Cardiac muscle cell (in vitro differentiated cells and primary cell): Measurements from ENCODE around the gene TUBB4B. TPM values are rescaled to one million over a fixed set of nuclear protein-coding genes. Genes with fewer than 3 reads are reported as not detected.
"Not testable (repeated sequence)": the region's sequence is repeated elsewhere in the genome, so short reads cannot be mapped to it uniquely, and the experiment has no call there.

Source experiments
- DNase-seq, 2 donors: peaks; one replicate each; pipeline versions ENCODE4 v3.0.0 to v3.0.0-alpha.2; 2010 to 2017; ENCODE audit warnings: low read depth in 1 of 2, low spot score in 1 of 2
- H3K27ac ChIP-seq: fragments of 200-600 bp; sonication (generic); 2 replicates; pipeline ENCODE4 v1.5.1; 2016
- H3K27me3 ChIP-seq: fragments of 200-600 bp; sonication (generic); 2 replicates; pipeline ENCODE4 v1.6.0; 2016; ENCODE audit warnings: control low read depth
- H3K36me3 ChIP-seq: fragments of 200-600 bp; sonication (generic); 2 replicates; pipeline ENCODE4 v1.5.1; 2016; ENCODE audit warnings: control low read depth
- H3K4me1 ChIP-seq: fragments of 200-600 bp; sonication (generic); 2 replicates; pipeline ENCODE4 v1.8.1; 2017; ENCODE audit warnings: low read depth, mild to moderate bottlenecking, mixed run types
- H3K4me3 ChIP-seq: fragments of 200-600 bp; sonication (generic); 2 replicates; pipeline ENCODE4 v1.5.1; 2016; ENCODE audit warnings: mild to moderate bottlenecking
- H3K9me3 ChIP-seq: fragments of 200-600 bp; sonication (generic); 2 replicates; pipeline ENCODE4 v1.5.1; 2017; ENCODE audit warnings: low read depth, mild to moderate bottlenecking, control low read depth
- polyA plus RNA-seq: library from polyadenylated mRNA; unstranded; fragments of >200 nt; fragmentation: Nextera tagmentation; extraction: Ambion mirVana; gene quantifications from 2 replicates; pipeline ENCODE4 v1.2.1, GENCODE V29; 2016
- total RNA-seq: library from RNA; depleted of rRNA; stranded (reverse); fragments of >200 nt; gene quantifications from 2 replicates; pipeline ENCODE4 v1.2.3, GENCODE V29; 2016
- TF ChIP-seq, protein P1 (sequence below): IDR thresholded peaks from 2 replicates; pipeline ENCODE4 v1.5.1; 2012; ENCODE audit warnings: low read depth, mild to moderate bottlenecking, low read length

TUBB4B gene
- total and polyA plus RNA-seq, 2 experiments from 2014 or later: 540 to 745 TPM

DNA sequence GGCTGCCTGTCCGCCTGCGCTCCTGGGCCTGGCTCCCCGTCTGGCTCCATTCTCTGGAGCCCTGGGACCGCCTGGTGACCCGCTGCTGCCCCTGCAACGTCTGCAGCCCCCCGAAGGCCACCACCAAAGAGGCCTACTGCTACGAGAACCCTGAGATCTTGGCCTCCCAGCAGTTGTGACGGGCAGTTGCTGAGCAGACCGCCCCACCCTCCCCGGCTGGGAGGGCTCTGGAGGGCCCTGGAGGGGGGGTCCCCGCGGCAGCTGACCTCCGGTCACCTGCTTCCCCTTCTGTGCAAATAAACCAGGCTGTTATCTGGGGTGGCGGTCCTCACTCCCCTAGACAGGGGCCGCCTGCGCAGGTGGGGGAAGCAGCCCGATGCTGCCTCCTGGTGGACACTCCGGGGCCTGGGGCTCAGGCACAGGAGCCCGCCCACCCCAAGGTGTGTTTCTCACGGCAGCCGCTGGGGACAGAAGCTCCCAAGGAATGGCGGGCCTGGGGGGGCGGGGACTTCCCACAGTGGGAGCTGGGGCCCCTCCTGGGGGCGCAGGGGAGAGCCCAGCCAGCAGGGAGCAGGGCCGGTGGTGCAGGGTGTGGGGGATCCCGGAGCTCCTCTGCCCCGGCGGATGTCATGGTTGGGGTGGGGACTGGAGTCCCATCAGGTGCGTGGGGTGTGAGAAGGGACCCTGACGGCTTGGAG lies 4.7 kb upstream of the TUBB4B start:
- DNase-seq: peak; percentile 80 to 96
- H3K36me3 ChIP-seq: no peaks in the 10 kb centered on the region
- no peaks in the 10 kb centered on the region for H3K9me3 ChIP-seq
- peak overlapping the region; percentile 32 for H3K27ac ChIP-seq
- no peaks in the 10 kb centered on the region for H3K27me3 ChIP-seq
- TF ChIP-seq, protein P1, sequence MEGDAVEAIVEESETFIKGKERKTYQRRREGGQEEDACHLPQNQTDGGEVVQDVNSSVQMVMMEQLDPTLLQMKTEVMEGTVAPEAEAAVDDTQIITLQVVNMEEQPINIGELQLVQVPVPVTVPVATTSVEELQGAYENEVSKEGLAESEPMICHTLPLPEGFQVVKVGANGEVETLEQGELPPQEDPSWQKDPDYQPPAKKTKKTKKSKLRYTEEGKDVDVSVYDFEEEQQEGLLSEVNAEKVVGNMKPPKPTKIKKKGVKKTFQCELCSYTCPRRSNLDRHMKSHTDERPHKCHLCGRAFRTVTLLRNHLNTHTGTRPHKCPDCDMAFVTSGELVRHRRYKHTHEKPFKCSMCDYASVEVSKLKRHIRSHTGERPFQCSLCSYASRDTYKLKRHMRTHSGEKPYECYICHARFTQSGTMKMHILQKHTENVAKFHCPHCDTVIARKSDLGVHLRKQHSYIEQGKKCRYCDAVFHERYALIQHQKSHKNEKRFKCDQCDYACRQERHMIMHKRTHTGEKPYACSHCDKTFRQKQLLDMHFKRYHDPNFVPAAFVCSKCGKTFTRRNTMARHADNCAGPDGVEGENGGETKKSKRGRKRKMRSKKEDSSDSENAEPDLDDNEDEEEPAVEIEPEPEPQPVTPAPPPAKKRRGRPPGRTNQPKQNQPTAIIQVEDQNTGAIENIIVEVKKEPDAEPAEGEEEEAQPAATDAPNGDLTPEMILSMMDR: peak; percentile 97
- peaks cover 14% of the 10 kb centered on the region for H3K4me1 ChIP-seq
- no peak overlapping the region for H3K4me3 ChIP-seq

DNA sequence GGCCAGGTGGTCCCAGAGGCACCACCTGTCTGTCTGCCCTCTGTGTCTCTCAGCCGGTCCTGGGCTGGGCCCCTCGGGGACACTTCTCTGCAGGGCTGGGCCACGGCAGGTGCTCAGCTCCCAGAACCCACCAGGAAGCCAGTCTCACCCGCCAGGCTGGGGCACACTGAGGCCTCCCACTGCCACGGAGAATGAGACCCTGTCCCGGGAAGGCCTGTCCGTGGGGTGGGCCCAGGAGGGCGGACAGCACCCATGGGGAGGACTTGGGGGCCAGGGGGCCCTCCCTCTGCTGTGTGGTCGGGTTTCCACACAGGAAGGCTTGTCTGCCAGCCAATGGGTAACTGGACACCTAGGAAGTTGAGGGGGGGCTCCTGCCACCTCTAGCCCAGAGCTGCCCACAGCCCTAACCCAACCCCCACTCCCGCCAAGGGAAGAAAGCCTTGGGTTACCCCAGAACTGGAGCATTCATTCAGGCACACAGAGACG lies 4.1 kb upstream of the TUBB4B start:
- no peaks in the 10 kb centered on the region for H3K9me3 ChIP-seq
- H3K4me3 ChIP-seq: no peak overlapping the region
- DNase-seq: no peak
- peaks cover 15% of the 10 kb centered on the region for H3K4me1 ChIP-seq
- TF ChIP-seq, protein P1: no peak
- H3K27ac ChIP-seq: peak overlapping the region; percentile 11
- peaks cover 1% of the 10 kb centered on the region for H3K36me3 ChIP-seq
- H3K27me3 ChIP-seq: no peaks in the 10 kb centered on the region

DNA sequence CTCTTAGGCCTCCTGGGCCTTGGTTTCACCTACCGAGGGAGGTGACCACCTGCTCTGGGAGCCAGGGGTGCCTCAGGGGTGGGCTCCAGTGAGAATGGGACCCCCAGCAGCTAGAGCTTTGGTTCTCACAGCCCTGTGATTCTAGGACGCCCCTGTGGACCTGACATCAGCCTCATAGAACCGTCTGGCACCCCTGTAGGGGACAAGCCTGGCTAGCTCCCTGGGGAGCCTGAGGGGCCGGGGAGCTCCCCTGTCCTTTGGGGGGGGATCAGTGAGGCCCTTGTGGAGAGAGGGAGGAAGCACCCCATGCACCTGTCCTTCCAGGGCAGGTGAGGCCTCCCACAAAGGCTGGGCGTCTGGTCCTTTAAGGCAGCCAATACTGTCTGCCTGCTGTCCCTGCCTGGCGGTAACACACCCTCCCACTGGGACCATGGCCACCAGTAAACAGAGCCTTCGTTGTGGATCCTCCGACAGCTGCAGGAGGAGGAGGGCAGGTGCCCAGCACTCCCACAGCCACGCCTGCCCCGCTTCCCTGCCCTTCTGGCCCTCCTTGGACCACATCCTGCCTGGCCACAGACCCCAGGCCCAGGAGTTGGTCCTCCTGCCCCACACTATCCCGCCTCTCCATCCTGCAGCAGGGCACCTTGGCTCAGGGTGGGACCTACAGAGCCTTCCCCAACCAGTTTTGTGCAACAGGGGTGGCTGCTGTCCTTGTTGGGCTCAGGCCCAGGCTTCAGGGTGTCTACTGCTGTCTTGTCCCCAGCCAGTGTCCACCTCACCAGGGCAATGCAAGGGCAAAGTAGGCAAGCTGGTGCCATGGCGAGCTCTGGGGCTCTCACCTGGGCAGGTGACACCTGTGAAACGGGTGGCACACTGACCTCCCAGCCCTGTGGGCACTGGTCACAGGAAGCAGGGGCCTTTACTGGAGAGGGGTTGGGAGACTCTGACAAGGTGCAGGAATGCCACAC lies 3.0 kb upstream of the TUBB4B start:
- TF ChIP-seq, protein P1: no peak
- H3K4me3 ChIP-seq: no peak overlapping the region
- no peak for DNase-seq
- H3K4me1 ChIP-seq: peaks cover 24% of the 10 kb centered on the region
- H3K27me3 ChIP-seq: no peaks in the 10 kb centered on the region
- H3K9me3 ChIP-seq: no peaks in the 10 kb centered on the region
- H3K36me3 ChIP-seq: peaks cover 11% of the 10 kb centered on the region
- H3K27ac ChIP-seq: no peak overlapping the region

DNA sequence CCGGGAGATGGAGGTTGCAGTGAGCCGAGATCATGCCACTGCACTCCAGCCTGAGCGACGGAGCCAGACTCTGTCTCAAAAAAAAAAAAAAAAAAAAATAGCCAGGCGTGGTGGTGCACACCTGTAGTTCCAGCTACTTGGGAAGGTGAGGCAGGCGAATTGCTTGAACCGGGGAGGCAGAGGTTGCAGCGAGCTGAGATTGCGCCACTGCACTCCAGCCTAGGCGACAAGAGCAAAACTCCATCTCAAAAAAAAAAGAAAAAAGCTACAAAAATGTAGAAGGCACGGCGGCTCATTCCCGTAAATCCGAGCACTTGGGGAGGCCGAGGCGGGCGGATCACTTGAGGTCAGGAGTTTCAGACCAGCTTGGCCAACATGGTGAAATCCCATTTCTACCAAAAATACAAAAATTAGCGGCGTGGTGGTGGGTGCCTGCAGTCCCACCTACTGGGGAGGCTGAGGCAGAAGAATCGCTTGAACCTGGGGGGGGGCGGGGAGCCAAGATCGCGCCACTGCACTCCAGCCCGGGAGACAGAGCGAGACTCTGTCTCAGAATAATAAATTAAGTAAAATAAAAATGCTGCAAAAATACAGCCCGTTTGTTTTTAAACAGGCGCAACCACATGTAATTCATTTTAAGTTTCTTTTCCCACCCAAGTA lies 1.4 kb upstream of the TUBB4B start:
- not testable (repeated sequence) for H3K27me3 ChIP-seq, DNase-seq, H3K9me3 ChIP-seq
- Histone ChIP-seq H3K27ac (peak overlapping the region; percentile 95), H3K36me3 (peaks cover 12% of the 10 kb centered on the region), H3K4me1 (peaks cover 24% of the 10 kb centered on the region), H3K4me3 (peak overlapping the region; percentile 41)

DNA sequence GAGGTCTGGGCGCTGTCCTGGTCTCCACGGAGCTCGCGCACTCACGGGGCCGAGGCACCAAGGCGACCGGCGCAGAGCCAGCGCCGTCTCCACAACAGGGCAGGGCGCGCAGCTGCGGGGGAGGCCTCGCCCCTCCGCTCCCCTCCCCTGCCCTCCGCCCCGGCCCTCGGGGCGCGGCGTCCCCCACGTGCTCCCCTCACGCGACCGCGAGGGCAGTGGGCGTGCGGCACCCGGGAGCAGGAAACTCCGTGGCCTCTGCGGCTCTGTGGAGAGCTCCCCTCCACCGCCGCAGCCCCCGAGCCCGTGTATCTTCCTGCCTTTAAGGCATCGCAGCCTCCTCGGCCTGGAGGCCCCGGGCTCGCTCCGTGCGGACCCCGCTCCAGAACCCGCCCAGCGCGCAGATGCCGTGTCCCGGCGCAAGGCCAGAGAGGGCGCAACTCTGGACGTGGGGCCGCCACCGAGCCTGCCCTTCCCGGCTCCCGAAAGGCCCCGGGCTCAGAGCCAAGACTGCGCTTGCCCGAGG lies 708 bp upstream of the TUBB4B start:
- Histone ChIP-seq H3K9me3 (no peaks in the 10 kb centered on the region), H3K27me3 (no peaks in the 10 kb centered on the region), H3K36me3 (peaks cover 12% of the 10 kb centered on the region), H3K4me1 (peaks cover 24% of the 10 kb centered on the region), H3K27ac (peak overlapping the region; percentile 95), H3K4me3 (peak overlapping the region; percentile 41)
- TF ChIP-seq, protein P1: no peak
- DNase-seq: peak; percentile 73 to 84
